Smooth muscle cell (in vitro differentiated cells): Measurements from ENCODE around the gene NPAS3. TPM values are rescaled to one million over a fixed set of nuclear protein-coding genes. Genes with fewer than 3 reads are reported as not detected.

Experiments
- DNase-seq: peaks from one replicate; lab custom pipeline; 2025; ENCODE audit not compliant: unreplicated experiment; lab: John Stamatoyannopoulos, UW
- H2AFZ ChIP-seq: fragments of 200-600 bp; sonication (generic); 2 replicates; pipeline ENCODE4 v1.6.0; 2016; ENCODE audit warnings: antibody characterized with exemption, low read depth, mild to moderate bottlenecking
- H3F3A ChIP-seq: fragments of 200-600 bp; sonication (generic); 2 replicates; pipeline ENCODE4 v1.6.0; 2017; ENCODE audit warnings: antibody characterized with exemption, low read depth
- H3K27ac ChIP-seq: fragments of 200-600 bp; sonication (generic); 2 replicates; pipeline ENCODE4 v1.5.1; 2016; ENCODE audit warnings: low read depth, mild to moderate bottlenecking
- H3K27me3 ChIP-seq: fragments of 200-600 bp; sonication (generic); 2 replicates; pipeline ENCODE4 v1.6.1; 2016; ENCODE audit warnings: low read depth, mild to moderate bottlenecking
- H3K36me3 ChIP-seq: fragments of 200-600 bp; sonication (generic); 2 replicates; pipeline ENCODE4 v1.5.1; 2016; ENCODE audit warnings: low read depth
- H3K4me1 ChIP-seq: fragments of 200-600 bp; sonication (generic); 2 replicates; pipeline ENCODE4 v1.5.1; 2016; ENCODE audit warnings: low read depth
- H3K4me2 ChIP-seq: fragments of 200-600 bp; sonication (generic); 2 replicates; pipeline ENCODE4 v1.6.0; 2016; ENCODE audit warnings: mild to moderate bottlenecking
- H3K4me3 ChIP-seq: fragments of 200-600 bp; sonication (generic); 2 replicates; pipeline ENCODE4 v1.5.1; 2016; ENCODE audit warnings: mild to moderate bottlenecking
- H3K79me2 ChIP-seq: fragments of 200-600 bp; sonication (generic); 2 replicates; pipeline ENCODE4 v1.6.0; 2016; ENCODE audit warnings: low read depth, mild to moderate bottlenecking
- H3K9ac ChIP-seq: fragments of 200-600 bp; sonication (generic); 2 replicates; pipeline ENCODE4 v1.6.0; 2016; ENCODE audit warnings: low read depth
- H3K9me3 ChIP-seq: fragments of 200-600 bp; sonication (generic); replicated peaks from 2 replicates; pipeline ENCODE4 v1.5.1; 2016; ENCODE audit warnings: low read depth
- H4K20me1 ChIP-seq: fragments of 200-600 bp; sonication (generic); 2 replicates; pipeline ENCODE4 v1.6.0; 2016; ENCODE audit warnings: low read depth
- CTCF ChIP-seq: fragments of 200-600 bp; sonication (generic); IDR thresholded peaks from 2 replicates; pipeline ENCODE4 v1.5.1; 2017; ENCODE audit warnings: borderline replicate concordance, mild to moderate bottlenecking, antibody characterized with exemption; ENCODE audit not compliant: insufficient read depth, poor library complexity, severe bottlenecking
- WGBS: methylation state at CpG from one replicate; pipeline ENCODE4 v1.1.7; 2016; ENCODE audit warnings: low lambda C conversion rate; 5-methylcytosine and 5-hydroxymethylcytosine counted together
- polyA plus RNA-seq: library from polyadenylated mRNA; unstranded; fragments of >200 nt; fragmentation: Nextera tagmentation; extraction: Ambion mirVana; gene quantifications from 2 replicates; pipeline ENCODE4 v1.2.1, GENCODE V29; 2016
- total RNA-seq: library from RNA; depleted of rRNA; stranded (reverse); fragments of >200 nt; gene quantifications from 2 replicates; pipeline ENCODE4 v1.2.3, GENCODE V29; 2014

The NPAS3 gene
- total and polyA plus RNA-seq, 2 experiments from 2014 or later, result 0.79 to 2.0 TPM

DNA sequence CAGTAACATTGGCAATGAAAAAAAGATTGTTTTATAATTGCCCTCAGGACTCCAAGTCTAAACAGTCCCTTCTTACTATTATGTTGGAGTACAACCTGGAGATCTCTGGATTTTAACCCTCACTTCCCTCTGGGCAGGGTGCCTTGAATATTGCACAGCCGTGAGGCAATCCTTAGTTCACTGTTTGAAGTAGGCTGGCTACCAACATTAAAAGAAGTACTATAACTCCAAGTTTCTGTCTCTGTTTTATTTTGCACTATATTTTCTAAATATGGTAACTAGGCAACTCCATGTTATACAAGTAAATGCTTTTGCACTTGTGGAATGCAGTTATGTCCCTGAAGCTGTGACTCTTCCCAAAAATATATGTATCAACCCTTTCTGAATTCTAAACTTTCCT is 521.5 kb downstream of the NPAS3 start:
- no peak overlapping the region for H2AFZ ChIP-seq
- DNase-seq, result no peak
- H3F3A ChIP-seq, result no peaks in the 10 kb centered on the region

GRCh38 chr14:33461036-33461435 is 522.4 kb downstream of the NPAS3 start:
- Histone ChIP-seq H3K27me3 (no peaks in the 10 kb centered on the region), H2AFZ (no peak overlapping the region), H3K4me2 (no peak overlapping the region), H3K9me3 (no peaks in the 10 kb centered on the region), H3K36me3 (no peaks in the 10 kb centered on the region), H4K20me1 (no peaks in the 10 kb centered on the region), H3F3A (no peaks in the 10 kb centered on the region), H3K9ac (no peak overlapping the region), H3K27ac (no peak overlapping the region), H3K4me1 (no peaks in the 10 kb centered on the region), H3K4me3 (no peak overlapping the region), H3K79me2 (no peaks in the 10 kb centered on the region)
- DNase-seq, result no peak
- 94% methylated on average over 4 of the region's 4 CpGs for WGBS
- no peak for TF ChIP-seq CTCF

More for the DNA sequence above, 521.5 kb downstream of the NPAS3 start:
- no peaks in the 10 kb centered on the region for H3K9me3 ChIP-seq
- no peak overlapping the region for H3K4me2 ChIP-seq
- H3K4me1 ChIP-seq, result no peaks in the 10 kb centered on the region
- no peak for TF ChIP-seq CTCF
- no peak overlapping the region for H3K4me3 ChIP-seq
- no peaks in the 10 kb centered on the region for H3K36me3 ChIP-seq
- H3K27ac ChIP-seq, result no peak overlapping the region
- H3K27me3 ChIP-seq, result no peaks in the 10 kb centered on the region
- no peaks in the 10 kb centered on the region for H3K79me2 ChIP-seq
- no peaks in the 10 kb centered on the region for H4K20me1 ChIP-seq
- no peak overlapping the region for H3K9ac ChIP-seq
- WGBS, result 92% methylated on average over 1 of the region's 1 CpG

DNA sequence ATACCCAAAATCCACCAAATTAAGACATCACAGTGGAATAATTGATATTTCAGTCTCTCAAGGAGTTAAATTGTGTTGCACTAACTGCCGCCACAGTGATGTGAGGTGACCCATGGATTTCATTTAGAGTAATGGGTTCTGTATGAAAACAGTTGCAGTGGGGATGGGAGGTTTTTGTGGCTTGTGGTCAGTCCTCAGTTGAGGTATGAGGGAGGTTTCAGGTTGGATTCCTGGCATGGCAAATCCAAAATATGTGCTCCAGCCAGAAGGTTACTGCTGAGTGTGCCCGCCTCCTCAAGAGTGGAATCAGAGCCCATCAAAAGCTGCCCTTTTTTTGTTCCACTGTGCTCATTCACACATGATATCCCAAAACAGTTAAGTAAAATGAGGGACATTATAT is 525.1 kb downstream of the NPAS3 start:
- Histone ChIP-seq H3K4me2 (no peak overlapping the region), H4K20me1 (no peaks in the 10 kb centered on the region), H3F3A (no peaks in the 10 kb centered on the region), H3K9me3 (no peaks in the 10 kb centered on the region), H3K79me2 (no peaks in the 10 kb centered on the region), H3K9ac (no peak overlapping the region), H3K27me3 (no peaks in the 10 kb centered on the region), H3K27ac (no peak overlapping the region), H2AFZ (no peak overlapping the region), H3K4me1 (no peaks in the 10 kb centered on the region), H3K4me3 (no peak overlapping the region), H3K36me3 (no peaks in the 10 kb centered on the region)
- 97% methylated on average over 2 of the region's 2 CpGs for WGBS
- no peak for TF ChIP-seq CTCF
- no peak for DNase-seq

- DNase-seq, result no peak
- Histone ChIP-seq H3K27me3 (no peaks in the 10 kb centered on the region), H3K79me2 (no peaks in the 10 kb centered on the region), H3K9me3 (no peaks in the 10 kb centered on the region), H3K27ac (no peak overlapping the region), H3F3A (no peaks in the 10 kb centered on the region), H3K4me1 (no peaks in the 10 kb centered on the region), H3K9ac (no peak overlapping the region), H3K4me3 (no peak overlapping the region), H2AFZ (no peak overlapping the region), H3K4me2 (no peak overlapping the region), H3K36me3 (no peaks in the 10 kb centered on the region), H4K20me1 (no peaks in the 10 kb centered on the region)
- no peak for TF ChIP-seq CTCF
- WGBS, result 96% methylated on average over 10 of the region's 10 CpGs
These were observed 525.7 kb downstream of the NPAS3 start for GRCh38 chr14:33464254-33464962.
